ENCODE measurements around the gene ETV4. TPM values are rescaled to one million over a fixed set of nuclear protein-coding genes. Genes with fewer than 3 reads are reported as not detected.

Gene ETV4
- total RNA-seq, 2 donors from 2014 or later: 51.1 to 83.0 TPM

Other genes starting within 250 kb of the ETV4 start
- gene ARL4D, start 147.3 kb downstream of the ETV4 start, total RNA-seq: 100 to 1,000 TPM; 129 to 142 TPM
- 10 to 100 TPM; 53.3 to 57.1 TPM for gene DHX8, start 62.4 kb downstream of the ETV4 start, total RNA-seq
- gene MEOX1, start 115.6 kb upstream of the ETV4 start, total RNA-seq: not detected
- not detected for gene SOST, start 212.5 kb upstream of the ETV4 start, total RNA-seq
- gene DUSP3, start 232.6 kb upstream of the ETV4 start, total RNA-seq: 10 to 100 TPM; 25.4 to 31.0 TPM
- not detected for gene CFAP97D1, start 234.1 kb upstream of the ETV4 start, total RNA-seq